GM21737 (cell line): ENCODE measurements around the gene ZNF566.
A peak's percentile ranks its signal among the peaks of the same experiment; 100 is the strongest.

Experiments used
- ATAC-seq: cut with Tn5 transposase; IDR thresholded peaks from one replicate; pipeline ENCODE4 v1.9.1; 2021; ENCODE audit warnings: mild to moderate bottlenecking, moderate library complexity; ENCODE audit not compliant: unreplicated experiment

The ZNF566 gene

GRCh38 chr19:36449059-36449670, 40.2 kb downstream of the ZNF566 start:
- ATAC-seq, result no peak

DNA sequence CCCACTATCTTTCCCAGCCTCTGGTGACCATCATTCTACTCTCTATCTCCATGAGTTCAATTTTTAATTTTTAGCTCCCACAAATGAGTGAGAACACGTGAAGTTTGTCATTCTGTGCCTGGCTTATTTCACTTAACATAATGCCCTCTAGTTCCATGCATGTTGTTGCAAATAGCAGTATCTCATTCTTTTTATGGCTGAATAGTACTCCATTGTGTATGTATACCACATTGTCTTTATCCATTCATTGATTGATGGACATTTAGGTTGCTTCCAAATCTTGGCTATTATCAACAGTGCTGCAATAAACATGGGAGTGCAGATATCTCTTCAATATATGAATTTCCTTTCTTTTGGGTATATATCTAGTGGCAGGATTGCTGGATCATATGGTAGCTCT, 48.0 kb downstream of the ZNF566 start:
- no peak for ATAC-seq

- ATAC-seq, result no peak
Measured at GRCh38 chr19:36436531-36436930, 52.8 kb downstream of the ZNF566 start.

- no peak for ATAC-seq
Measured at GRCh38 chr19:36423925-36424324, 65.4 kb downstream of the ZNF566 start.

- no peak for ATAC-seq
Measured at GRCh38 chr19:36421749-36422481, 67.4 kb downstream of the ZNF566 start.

GRCh38 chr19:36420961-36421748, 68.2 kb downstream of the ZNF566 start:
- no peak for ATAC-seq

- ATAC-seq, result peak; percentile 96
Measured at GRCh38 chr19:36418287-36419001, 70.9 kb downstream of the ZNF566 start, which contains the start of gene ZFP82. TSS of gene ZFP82 (minus strand) at chr19:36418644. CDS start at chr19:36409789, 8,855 bp downstream.

DNA sequence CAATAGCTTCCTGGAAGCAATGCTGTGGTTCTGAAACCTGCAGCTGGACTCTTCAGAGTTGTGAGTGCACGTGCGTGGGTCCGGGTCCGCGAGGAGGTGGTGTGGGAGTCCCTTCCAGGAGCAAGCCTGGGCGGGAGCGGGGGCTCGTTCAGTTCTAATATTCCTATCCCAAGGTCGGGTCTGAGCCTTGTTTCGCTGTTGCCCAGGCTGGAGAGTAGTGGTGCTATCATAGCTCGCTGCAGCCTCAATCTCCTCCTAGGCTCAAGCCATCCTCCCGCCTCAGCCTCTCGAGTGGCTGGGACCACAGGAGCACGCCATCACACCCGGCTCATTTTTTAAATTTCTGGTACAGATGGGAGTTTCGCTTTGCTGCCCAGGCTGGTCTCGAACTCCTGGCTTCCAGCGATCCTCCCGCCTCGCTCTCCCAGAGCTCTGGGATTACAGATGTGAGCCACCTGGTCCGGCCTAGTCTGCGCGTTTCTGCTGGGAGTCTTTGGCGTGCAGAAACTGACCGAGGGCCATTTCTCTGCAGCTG, 71.5 kb downstream of the ZNF566 start:
- no peak for ATAC-seq

DNA sequence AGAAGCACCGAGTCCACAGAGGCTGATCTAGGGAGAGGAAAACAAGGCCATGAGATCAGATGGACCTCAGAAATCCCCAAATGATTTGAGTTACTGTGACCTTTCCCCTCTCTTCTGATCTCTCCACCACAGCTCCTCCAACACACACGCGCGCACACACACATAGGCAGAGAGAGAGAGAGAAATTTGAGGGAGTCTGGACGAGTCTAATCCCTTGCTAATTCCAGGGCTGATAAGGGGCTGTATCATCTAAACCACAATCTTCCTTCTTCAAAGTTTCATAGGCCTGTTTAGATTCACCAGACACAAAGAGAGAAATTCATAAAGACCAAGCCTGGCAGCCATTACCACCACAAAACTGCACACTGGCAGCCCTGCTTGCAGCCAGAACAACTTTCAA, 79.5 kb downstream of the ZNF566 start:
- no peak for ATAC-seq

GRCh38 chr19:36408101-36408500, 81.3 kb downstream of the ZNF566 start:
- no peak for ATAC-seq

DNA sequence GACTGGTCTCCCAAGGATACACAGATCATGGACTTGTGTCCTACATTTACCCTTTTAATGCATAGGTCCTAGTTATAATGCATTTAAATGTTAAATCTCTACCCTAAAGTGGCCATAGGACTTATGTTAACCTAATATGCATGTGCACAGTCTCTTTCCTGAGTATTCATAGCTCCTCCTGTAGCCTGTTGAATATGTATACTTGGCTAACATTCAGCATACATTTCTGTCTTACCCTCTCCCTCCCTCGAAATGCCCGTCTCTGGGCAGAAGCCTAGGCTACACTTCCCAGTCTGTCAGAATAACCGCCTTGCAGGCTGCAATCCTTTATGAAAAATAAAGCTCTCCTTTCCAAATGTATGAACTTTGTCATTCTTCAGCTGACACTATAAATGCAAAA, 84.9 kb downstream of the ZNF566 start:
- no peak for ATAC-seq

- ATAC-seq, result no peak
Measured at GRCh38 chr19:36401475-36401874, 87.9 kb downstream of the ZNF566 start.

DNA sequence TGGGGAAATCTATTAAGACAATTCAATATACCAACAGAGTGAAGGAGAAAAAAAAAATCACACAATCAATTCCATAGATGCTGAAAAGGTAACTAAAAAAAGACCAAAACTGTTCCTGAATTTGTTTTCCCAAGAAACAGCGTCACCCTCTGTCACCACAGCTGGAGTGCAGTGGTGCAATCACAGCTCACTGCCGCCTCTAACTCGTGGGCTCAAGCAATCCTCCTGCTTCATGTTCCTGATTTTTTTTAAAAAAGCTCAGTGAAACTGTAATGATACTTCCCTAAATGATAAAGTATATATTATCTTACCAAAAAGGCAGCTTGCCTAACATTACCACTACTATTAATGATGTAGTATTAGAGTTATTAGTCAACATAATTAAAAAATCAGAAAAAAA, 90.8 kb downstream of the ZNF566 start:
- ATAC-seq, result no peak
